ENCODE measurements around the gene SIAE.

Gene SIAE

DNA sequence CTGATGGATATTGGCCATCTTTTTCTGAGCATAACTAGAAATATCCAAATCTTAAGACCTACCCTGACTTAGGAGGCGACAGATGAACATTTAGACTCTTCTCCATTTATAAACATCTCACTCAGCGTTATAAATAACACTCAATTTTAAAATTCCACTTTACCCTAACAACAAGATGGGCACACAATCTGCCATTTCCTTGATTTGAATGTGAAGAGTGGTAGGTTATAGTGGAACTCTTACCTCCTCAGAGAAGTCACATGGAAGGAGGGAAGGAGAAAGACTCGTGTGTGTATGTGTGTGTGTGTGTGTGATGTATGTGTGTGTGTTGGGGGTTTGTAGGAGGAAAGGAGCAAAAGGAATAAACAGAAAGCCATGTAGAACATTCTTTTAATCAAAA lies 15.0 kb downstream of the SIAE start:
- Histone ChIP-seq H3K9me3 (ENCODE audit: low read length) (no peaks in the 10 kb centered on the region), H3K4me1 (ENCODE audit: insufficient read depth, low read length) (peaks cover 28% of the 10 kb centered on the region), H2AFZ (ENCODE audit: low read depth, low read length) (no peak overlapping the region), H3K4me3 (ENCODE audit: low read length) (no peak overlapping the region), H3K27me3 (ENCODE audit: insufficient read depth, low read length) (no peaks in the 10 kb centered on the region), H3K36me3 (ENCODE audit: insufficient read depth, low read length) (peaks cover 2% of the 10 kb centered on the region)

- H3K9me3 ChIP-seq (ENCODE audit: low read length) = no peaks in the 10 kb centered on the region
- H3K4me1 ChIP-seq (ENCODE audit: insufficient read depth, low read length) = peaks cover 28% of the 10 kb centered on the region
- H3K27me3 ChIP-seq (ENCODE audit: insufficient read depth, low read length) = no peaks in the 10 kb centered on the region
- H2AFZ ChIP-seq (ENCODE audit: low read depth, low read length) = no peak overlapping the region
- peaks cover 2% of the 10 kb centered on the region for H3K36me3 ChIP-seq (ENCODE audit: insufficient read depth, low read length)
- peak overlapping the region; percentile 26 for H3K4me3 ChIP-seq (ENCODE audit: low read length)
Measured at GRCh38 chr11:124657904-124658303, 15.6 kb downstream of the SIAE start.

GRCh38 chr11:124656774-124657630 lies 16.5 kb downstream of the SIAE start:
- H3K4me1 ChIP-seq (ENCODE audit: insufficient read depth, low read length) = peaks cover 28% of the 10 kb centered on the region
- H3K27me3 ChIP-seq (ENCODE audit: insufficient read depth, low read length) = no peaks in the 10 kb centered on the region
- H2AFZ ChIP-seq (ENCODE audit: low read depth, low read length) = peak overlapping the region; percentile 8
- H3K4me3 ChIP-seq (ENCODE audit: low read length) = peak overlapping the region; percentile 26
- H3K36me3 ChIP-seq (ENCODE audit: insufficient read depth, low read length) = peaks cover 4% of the 10 kb centered on the region
- H3K9me3 ChIP-seq (ENCODE audit: low read length) = no peaks in the 10 kb centered on the region

GRCh38 chr11:124648610-124649009 lies 24.9 kb downstream of the SIAE start:
- Histone ChIP-seq H3K4me3 (ENCODE audit: low read length) (no peak overlapping the region), H3K27me3 (ENCODE audit: insufficient read depth, low read length) (no peaks in the 10 kb centered on the region), H3K4me1 (ENCODE audit: insufficient read depth, low read length) (no peaks in the 10 kb centered on the region), H2AFZ (ENCODE audit: low read depth, low read length) (no peak overlapping the region), H3K36me3 (ENCODE audit: insufficient read depth, low read length) (peaks cover 6% of the 10 kb centered on the region), H3K9me3 (ENCODE audit: low read length) (no peaks in the 10 kb centered on the region)

GRCh38 chr11:124646148-124646547 lies 27.4 kb downstream of the SIAE start:
- no peaks in the 10 kb centered on the region for H3K9me3 ChIP-seq (ENCODE audit: low read length)
- no peaks in the 10 kb centered on the region for H3K4me1 ChIP-seq (ENCODE audit: insufficient read depth, low read length)
- H3K36me3 ChIP-seq (ENCODE audit: insufficient read depth, low read length) = no peaks in the 10 kb centered on the region
- H2AFZ ChIP-seq (ENCODE audit: low read depth, low read length) = no peak overlapping the region
- H3K4me3 ChIP-seq (ENCODE audit: low read length) = no peak overlapping the region
- H3K27me3 ChIP-seq (ENCODE audit: insufficient read depth, low read length) = no peaks in the 10 kb centered on the region

GRCh38 chr11:124644426-124645280 lies 28.9 kb downstream of the SIAE start:
- Histone ChIP-seq H3K9me3 (ENCODE audit: low read length) (peaks cover 3% of the 10 kb centered on the region), H3K27me3 (ENCODE audit: insufficient read depth, low read length) (no peaks in the 10 kb centered on the region), H2AFZ (ENCODE audit: low read depth, low read length) (no peak overlapping the region), H3K4me3 (ENCODE audit: low read length) (no peak overlapping the region), H3K36me3 (ENCODE audit: insufficient read depth, low read length) (peaks cover 4% of the 10 kb centered on the region), H3K4me1 (ENCODE audit: insufficient read depth, low read length) (no peaks in the 10 kb centered on the region)

DNA sequence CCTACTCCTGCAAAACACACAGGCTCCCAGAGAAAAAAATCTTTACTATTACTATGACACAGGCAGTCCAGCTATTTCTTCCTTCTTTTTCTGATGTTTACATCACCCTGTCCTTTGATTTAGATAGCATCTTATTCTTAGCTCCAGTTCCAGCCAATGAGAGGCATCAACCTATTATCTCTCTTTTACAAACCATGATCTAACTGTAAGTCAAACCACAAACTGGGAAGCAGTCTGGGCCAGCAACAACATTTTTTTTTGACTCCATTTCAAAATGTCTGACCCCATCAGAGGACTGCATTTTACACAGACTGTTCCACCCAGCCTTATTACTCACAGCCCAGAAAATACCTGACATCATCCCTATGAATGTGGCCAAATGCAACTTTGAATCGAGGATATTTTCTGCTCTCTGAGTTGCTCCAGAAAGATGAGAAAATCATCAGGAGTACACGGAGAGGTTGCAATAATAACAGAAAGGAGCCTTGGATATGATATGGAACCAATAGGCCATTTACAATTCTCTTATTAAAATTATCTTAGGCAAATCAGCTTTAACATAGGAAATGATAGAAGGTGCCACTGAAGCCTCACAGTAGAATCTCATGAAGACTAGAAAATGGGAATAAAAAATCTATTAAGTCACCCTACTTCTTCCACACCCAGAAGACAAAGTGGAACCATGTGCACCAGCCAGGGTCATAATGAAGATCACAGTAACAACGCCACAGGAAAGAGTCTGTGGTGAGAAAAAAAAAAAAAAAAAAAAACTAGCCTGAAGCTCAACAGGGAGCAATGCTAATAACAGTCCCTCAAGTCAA lies 29.7 kb downstream of the SIAE start:
- Histone ChIP-seq H3K27me3 (ENCODE audit: insufficient read depth, low read length) (no peaks in the 10 kb centered on the region), H3K4me3 (ENCODE audit: low read length) (no peak overlapping the region), H3K9me3 (ENCODE audit: low read length) (peaks cover 3% of the 10 kb centered on the region)

GRCh38 chr11:124643042-124643604 lies 30.4 kb downstream of the SIAE start:
- H2AFZ ChIP-seq (ENCODE audit: low read depth, low read length) = no peak overlapping the region
- no peaks in the 10 kb centered on the region for H3K27me3 ChIP-seq (ENCODE audit: insufficient read depth, low read length)
- peaks cover 15% of the 10 kb centered on the region for H3K36me3 ChIP-seq (ENCODE audit: insufficient read depth, low read length)
- H3K9me3 ChIP-seq (ENCODE audit: low read length) = peaks cover 3% of the 10 kb centered on the region
- H3K4me3 ChIP-seq (ENCODE audit: low read length) = no peak overlapping the region
- no peaks in the 10 kb centered on the region for H3K4me1 ChIP-seq (ENCODE audit: insufficient read depth, low read length)

More for the DNA sequence above, 29.7 kb downstream of the SIAE start:
- Histone ChIP-seq H3K4me1 (ENCODE audit: insufficient read depth, low read length) (no peaks in the 10 kb centered on the region), H3K36me3 (ENCODE audit: insufficient read depth, low read length) (peaks cover 10% of the 10 kb centered on the region), H2AFZ (ENCODE audit: low read depth, low read length) (no peak overlapping the region)

DNA sequence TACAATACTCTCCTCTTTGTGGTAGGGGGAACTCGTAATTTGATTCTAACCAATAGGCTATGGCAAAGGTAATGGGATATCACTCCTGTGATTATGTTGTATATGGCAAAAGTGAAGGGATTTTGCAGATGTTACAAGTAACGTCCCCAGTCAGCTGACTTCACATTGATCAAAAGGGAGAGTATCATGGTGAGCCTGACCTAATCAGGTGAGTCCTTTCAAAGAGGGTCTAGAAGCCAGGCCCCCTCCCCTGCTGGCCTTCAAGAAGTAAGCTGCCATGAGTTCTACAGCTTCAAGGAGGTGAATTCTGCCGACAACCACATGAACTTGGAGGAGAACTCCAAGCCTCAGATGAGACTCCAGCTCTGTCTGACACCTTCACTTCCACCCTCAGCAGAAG lies 30.9 kb downstream of the SIAE start:
- Histone ChIP-seq H3K9me3 (ENCODE audit: low read length) (peaks cover 3% of the 10 kb centered on the region), H2AFZ (ENCODE audit: low read depth, low read length) (no peak overlapping the region), H3K27me3 (ENCODE audit: insufficient read depth, low read length) (no peaks in the 10 kb centered on the region), H3K4me3 (ENCODE audit: low read length) (no peak overlapping the region), H3K36me3 (ENCODE audit: insufficient read depth, low read length) (peaks cover 20% of the 10 kb centered on the region), H3K4me1 (ENCODE audit: insufficient read depth, low read length) (no peaks in the 10 kb centered on the region)

- H3K4me1 ChIP-seq (ENCODE audit: insufficient read depth, low read length) = no peaks in the 10 kb centered on the region
- H2AFZ ChIP-seq (ENCODE audit: low read depth, low read length) = no peak overlapping the region
- H3K9me3 ChIP-seq (ENCODE audit: low read length) = peaks cover 3% of the 10 kb centered on the region
- no peaks in the 10 kb centered on the region for H3K27me3 ChIP-seq (ENCODE audit: insufficient read depth, low read length)
- H3K4me3 ChIP-seq (ENCODE audit: low read length) = no peak overlapping the region
- peaks cover 37% of the 10 kb centered on the region for H3K36me3 ChIP-seq (ENCODE audit: insufficient read depth, low read length)
Measured at GRCh38 chr11:124640666-124641065, 32.9 kb downstream of the SIAE start.

DNA sequence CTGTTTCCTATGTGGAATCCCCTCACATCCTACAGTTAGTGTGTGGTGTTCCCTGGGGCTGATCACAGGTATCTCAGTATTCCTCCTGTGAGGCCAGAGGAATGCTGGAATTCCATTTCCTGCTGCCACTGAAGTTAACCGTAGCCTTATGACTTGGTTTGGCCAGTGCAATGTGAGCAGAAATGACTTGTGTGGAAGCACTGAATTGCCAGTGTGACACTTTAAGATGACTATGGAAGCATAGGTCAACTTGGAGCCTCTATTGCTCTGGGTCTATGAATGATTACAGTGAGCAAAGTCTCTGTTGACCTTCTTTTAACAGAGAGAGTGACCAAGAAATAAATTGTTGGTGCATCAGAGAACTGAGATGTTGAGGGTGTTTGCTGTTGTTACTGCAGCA lies 34.4 kb downstream of the SIAE start:
- no peak overlapping the region for H3K4me3 ChIP-seq (ENCODE audit: low read length)
- no peaks in the 10 kb centered on the region for H3K4me1 ChIP-seq (ENCODE audit: insufficient read depth, low read length)
- peaks cover 46% of the 10 kb centered on the region for H3K36me3 ChIP-seq (ENCODE audit: insufficient read depth, low read length)
- H2AFZ ChIP-seq (ENCODE audit: low read depth, low read length) = no peak overlapping the region
- H3K27me3 ChIP-seq (ENCODE audit: insufficient read depth, low read length) = no peaks in the 10 kb centered on the region
- H3K9me3 ChIP-seq (ENCODE audit: low read length) = peaks cover 3% of the 10 kb centered on the region

- no peaks in the 10 kb centered on the region for H3K27me3 ChIP-seq (ENCODE audit: insufficient read depth, low read length)
- no peak overlapping the region for H3K4me3 ChIP-seq (ENCODE audit: low read length)
- H3K9me3 ChIP-seq (ENCODE audit: low read length) = peaks cover 3% of the 10 kb centered on the region
- H3K36me3 ChIP-seq (ENCODE audit: insufficient read depth, low read length) = peaks cover 49% of the 10 kb centered on the region
- H3K4me1 ChIP-seq (ENCODE audit: insufficient read depth, low read length) = no peaks in the 10 kb centered on the region
- no peak overlapping the region for H2AFZ ChIP-seq (ENCODE audit: low read depth, low read length)
Measured at GRCh38 chr11:124638500-124638899, 35.0 kb downstream of the SIAE start.
